OCI-LY7 (cell line): ENCODE measurements around the gene AFDN. TPM values are rescaled to one million over a fixed set of nuclear protein-coding genes. Genes with fewer than 3 reads are reported as not detected.

ENCODE experiments used
- BruUV-seq: library from RNA; stranded (reverse); fragments of 400-500 nt; replicated peaks from 2 replicates; lab custom pipeline; 2021; lab: Mats Ljungman, UMichigan
- CTCF ChIA-PET: fragments of 300-600 bp; sonication (Branson Sonifier 250); formaldehyde crosslinking; loops from one replicate; lab custom pipeline; 2022; ENCODE audit warnings: antibody characterized with exemption; ENCODE audit not compliant: unreplicated experiment; lab: Charles Lee
- POLR2A ChIA-PET: fragments of 300-600 bp; sonication (Branson Sonifier 250); formaldehyde crosslinking; loops from one replicate; lab custom pipeline; 2022; ENCODE audit warnings: antibody characterized with exemption; lab: Charles Lee
- DNase-seq: peaks from one replicate; pipeline ENCODE4 v3.0.0-alpha.2; 2015; ENCODE audit warnings: low spot score
- H2AFZ ChIP-seq: fragments of 200-600 bp; sonication (generic), shearing (Covaris generic); 2 replicates; pipeline ENCODE4 v1.6.1; 2014; ENCODE audit warnings: mild to moderate bottlenecking, antibody characterized with exemption, low read length, moderate library complexity
- H3K27ac ChIP-seq: fragments of 200-600 bp; sonication (generic); 2 replicates; pipeline ENCODE4 v1.5.1; 2014; ENCODE audit warnings: mixed run types, low read depth, mild to moderate bottlenecking, moderate library complexity, low read length, inconsistent platforms; ENCODE audit not compliant: poor library complexity, severe bottlenecking
- H3K36me3 ChIP-seq: fragments of 200-600 bp; sonication (generic); 2 replicates; pipeline ENCODE4 v1.6.1; 2014; ENCODE audit warnings: mild to moderate bottlenecking, antibody characterized with exemption, low read length, moderate library complexity, mixed read lengths; ENCODE audit not compliant: insufficient read depth
- H3K4me1 ChIP-seq: fragments of 200-600 bp; sonication (generic); 2 replicates; pipeline ENCODE4 v1.5.1; 2014; ENCODE audit warnings: mild to moderate bottlenecking, low read length; ENCODE audit not compliant: insufficient read depth, poor library complexity, severe bottlenecking
- H3K4me2 ChIP-seq: fragments of 200-600 bp; sonication (generic); 2 replicates; pipeline ENCODE4 v1.6.1; 2014; ENCODE audit warnings: mild to moderate bottlenecking, low read length
- H3K4me3 ChIP-seq: fragments of 200-600 bp; sonication (generic); 2 replicates; pipeline ENCODE4 v1.5.1; 2014; ENCODE audit warnings: mild to moderate bottlenecking, low read depth, low read length; ENCODE audit not compliant: poor library complexity, severe bottlenecking
- H3K79me2 ChIP-seq: fragments of 200-600 bp; sonication (generic); 2 replicates; pipeline ENCODE4 v1.6.1; 2016; ENCODE audit warnings: low read depth, mild to moderate bottlenecking, low read length, moderate library complexity, mixed read lengths; ENCODE audit not compliant: insufficient read depth
- H3K9me2 ChIP-seq: fragments of 200-600 bp; sonication (generic); 2 replicates; pipeline ENCODE4 v1.6.1; 2016; ENCODE audit warnings: mild to moderate bottlenecking, low read length, mixed read lengths; ENCODE audit not compliant: insufficient read depth
- H3K9me3 ChIP-seq: fragments of 200-600 bp; sonication (generic); 2 replicates; pipeline ENCODE4 v1.6.1; 2014; ENCODE audit warnings: mild to moderate bottlenecking, mixed run types, low read length, mixed read lengths
- H4K20me1 ChIP-seq: fragments of 200-600 bp; sonication (generic); 2 replicates; pipeline ENCODE4 v1.6.1; 2014; ENCODE audit warnings: mild to moderate bottlenecking, antibody characterized with exemption, low read length, moderate library complexity, mixed read lengths; ENCODE audit not compliant: insufficient read depth
- EZH2phosphoT487 ChIP-seq: fragments of 200-600 bp; sonication (generic); IDR thresholded peaks from 2 replicates; pipeline ENCODE4 v1.6.1; 2018; ENCODE audit warnings: low read depth, borderline replicate concordance, mild to moderate bottlenecking, mixed run types, antibody characterized with exemption, low read length, moderate library complexity, mixed read lengths
- intact Hi-C: fragments of 100-400 bp; cut with micrococcal nuclease; formaldehyde crosslinking; loops from one replicate; pipeline ENCODE4 v1.10.0; 2022; ENCODE audit not compliant: unreplicated experiment
- total RNA-seq, 2 experiments: library from RNA; depleted of rRNA in 1 of 2; stranded (reverse); fragments of >200 nt in 1 of 2; shearing (Covaris generic) in 1 of 2; gene quantifications; 2 replicates each; pipeline ENCODE4 v1.2.3, GENCODE V29; 2014 to 2022
- TF ChIP-seq, protein P1 (sequence below): fragments of 200-600 bp; sonication (generic); conservative IDR thresholded peaks from 2 replicates; pipeline ENCODE4 v1.5.1; 2014; ENCODE audit warnings: mild to moderate bottlenecking, antibody characterized with exemption, low read length, moderate library complexity, mixed read lengths

The AFDN gene
- total RNA-seq, 2 experiments from 2014 or later, result 43.6 to 71.6 TPM

- Histone ChIP-seq H3K9me3 (no peaks in the 10 kb centered on the region), H3K79me2 (no peaks in the 10 kb centered on the region), H3K27ac (no peak overlapping the region), H3K4me1 (no peaks in the 10 kb centered on the region), H3K9me2 (no peaks in the 10 kb centered on the region), H3K4me3 (no peak overlapping the region), H2AFZ (no peak overlapping the region), H4K20me1 (no peaks in the 10 kb centered on the region), H3K4me2 (no peak overlapping the region), H3K36me3 (no peaks in the 10 kb centered on the region)
- TF ChIP-seq, protein P1, sequence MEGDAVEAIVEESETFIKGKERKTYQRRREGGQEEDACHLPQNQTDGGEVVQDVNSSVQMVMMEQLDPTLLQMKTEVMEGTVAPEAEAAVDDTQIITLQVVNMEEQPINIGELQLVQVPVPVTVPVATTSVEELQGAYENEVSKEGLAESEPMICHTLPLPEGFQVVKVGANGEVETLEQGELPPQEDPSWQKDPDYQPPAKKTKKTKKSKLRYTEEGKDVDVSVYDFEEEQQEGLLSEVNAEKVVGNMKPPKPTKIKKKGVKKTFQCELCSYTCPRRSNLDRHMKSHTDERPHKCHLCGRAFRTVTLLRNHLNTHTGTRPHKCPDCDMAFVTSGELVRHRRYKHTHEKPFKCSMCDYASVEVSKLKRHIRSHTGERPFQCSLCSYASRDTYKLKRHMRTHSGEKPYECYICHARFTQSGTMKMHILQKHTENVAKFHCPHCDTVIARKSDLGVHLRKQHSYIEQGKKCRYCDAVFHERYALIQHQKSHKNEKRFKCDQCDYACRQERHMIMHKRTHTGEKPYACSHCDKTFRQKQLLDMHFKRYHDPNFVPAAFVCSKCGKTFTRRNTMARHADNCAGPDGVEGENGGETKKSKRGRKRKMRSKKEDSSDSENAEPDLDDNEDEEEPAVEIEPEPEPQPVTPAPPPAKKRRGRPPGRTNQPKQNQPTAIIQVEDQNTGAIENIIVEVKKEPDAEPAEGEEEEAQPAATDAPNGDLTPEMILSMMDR, result no peak
- no peak for TF ChIP-seq EZH2phosphoT487
- DNase-seq, result no peak
- ChIA-PET CTCF (no interaction called here), POLR2A (interaction anchor here (0.6 to 1.1 kb wide), 2 partner anchors 15 to 52 kb away, joined by 3 read pairs; no protein-coding TSS in a partner anchor)
- no TSS peak for BruUV-seq
- intact Hi-C loops, result no loop called here
Measured at GRCh38 chr6:167925026-167925425, 98.3 kb downstream of the AFDN start.

DNA sequence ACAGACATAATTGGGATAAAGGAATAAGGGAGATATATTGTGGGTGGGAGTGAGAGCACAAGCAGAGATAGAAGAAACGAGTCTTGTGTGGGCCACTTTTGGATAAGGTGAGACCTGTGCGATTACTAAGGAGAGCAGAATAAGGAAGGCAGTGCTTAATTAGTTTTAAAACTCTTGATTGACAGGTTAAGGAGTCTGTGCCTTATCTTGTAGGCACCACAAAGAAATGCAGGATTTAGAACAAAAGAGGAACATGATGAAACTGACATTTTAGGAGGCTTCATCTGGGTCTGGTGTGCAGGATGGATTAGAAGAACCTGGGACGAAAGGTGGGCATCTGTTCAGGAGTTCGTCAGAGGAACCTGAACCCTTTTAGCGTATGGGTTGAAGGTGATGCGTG, 100.5 kb downstream of the AFDN start:
- TF ChIP-seq, protein P1, result no peak
- TF ChIP-seq EZH2phosphoT487, result no peak
- BruUV-seq, result no TSS peak
- Histone ChIP-seq H3K9me2 (no peaks in the 10 kb centered on the region), H3K4me1 (no peaks in the 10 kb centered on the region), H3K4me3 (no peak overlapping the region), H3K27ac (no peak overlapping the region), H4K20me1 (no peaks in the 10 kb centered on the region), H3K9me3 (no peaks in the 10 kb centered on the region), H3K79me2 (no peaks in the 10 kb centered on the region), H2AFZ (no peak overlapping the region), H3K4me2 (no peak overlapping the region), H3K36me3 (no peaks in the 10 kb centered on the region)
- intact Hi-C loops, result no loop called here
- DNase-seq, result no peak
- POLR2A ChIA-PET, result no interaction called here
- CTCF ChIA-PET, result no interaction called here

GRCh38 chr6:167928111-167928510, 101.4 kb downstream of the AFDN start:
- Histone ChIP-seq H2AFZ (no peak overlapping the region), H3K36me3 (no peaks in the 10 kb centered on the region), H3K4me1 (no peaks in the 10 kb centered on the region), H3K4me2 (no peak overlapping the region), H3K4me3 (no peak overlapping the region), H3K9me3 (no peaks in the 10 kb centered on the region), H4K20me1 (no peaks in the 10 kb centered on the region), H3K79me2 (no peaks in the 10 kb centered on the region), H3K9me2 (no peaks in the 10 kb centered on the region), H3K27ac (no peak overlapping the region)
- intact Hi-C loops, result no loop called here
- ChIA-PET POLR2A (no interaction called here), CTCF (no interaction called here)
- DNase-seq, result no peak
- no TSS peak for BruUV-seq
- TF ChIP-seq EZH2phosphoT487, result no peak
- TF ChIP-seq, protein P1, result no peak
